GM12875 (cell line): Measurements from ENCODE around the gene SOCS3.

Experiments
- H3K4me3 ChIP-seq: one replicate; pipeline ENCODE4 v1.5.1; 2011; ENCODE audit warnings: low read depth, low read length, control low read depth
- CTCF ChIP-seq: IDR thresholded peaks from 2 replicates; pipeline ENCODE4 v1.5.1; 2011; ENCODE audit warnings: low read depth, mild to moderate bottlenecking, control low read depth, inconsistent platforms, low read length, moderate library complexity, borderline replicate concordance; ENCODE audit not compliant: insufficient read depth

SOCS3 gene

GRCh38 chr17:78374189-78374588, 14.3 kb upstream of the SOCS3 start:
- TF ChIP-seq CTCF: no peak
- no peak overlapping the region for H3K4me3 ChIP-seq

GRCh38 chr17:78372841-78373240, 13.0 kb upstream of the SOCS3 start:
- no peak overlapping the region for H3K4me3 ChIP-seq
- no peak for TF ChIP-seq CTCF

GRCh38 chr17:78371056-78371455, 11.2 kb upstream of the SOCS3 start:
- no peak for TF ChIP-seq CTCF
- no peak overlapping the region for H3K4me3 ChIP-seq

- no peak overlapping the region for H3K4me3 ChIP-seq
- TF ChIP-seq CTCF: no peak
These were observed 10.0 kb upstream of the SOCS3 start for GRCh38 chr17:78369791-78370381.

- TF ChIP-seq CTCF: no peak
- H3K4me3 ChIP-seq: no peak overlapping the region
These were observed 9.1 kb upstream of the SOCS3 start for GRCh38 chr17:78368854-78369495.

GRCh38 chr17:78368348-78368747, 8.5 kb upstream of the SOCS3 start:
- no peak for TF ChIP-seq CTCF
- no peak overlapping the region for H3K4me3 ChIP-seq

GRCh38 chr17:78367193-78367592, 7.3 kb upstream of the SOCS3 start:
- no peak overlapping the region for H3K4me3 ChIP-seq
- TF ChIP-seq CTCF: no peak
